TTC549 (cell line): ENCODE measurements around the gene BCCIP.

Experiments
- FAIRE-seq: peaks from 2 replicates; lab custom pipeline; 2012; peaks lifted over from hg19 to GRCh38; lab: Jason Lieb, UNC

The BCCIP gene

GRCh38 chr10:125822878-125823662 lies at the start of gene BCCIP, which contains the start of gene UROS:
TSS of gene BCCIP (plus strand) at chr10:125823546. CDS start at chr10:125823558, 12 bp downstream.
TSS of gene UROS (minus strand) at chr10:125823258. CDS start at chr10:125816499, 6,759 bp downstream.
- no peak for FAIRE-seq

DNA sequence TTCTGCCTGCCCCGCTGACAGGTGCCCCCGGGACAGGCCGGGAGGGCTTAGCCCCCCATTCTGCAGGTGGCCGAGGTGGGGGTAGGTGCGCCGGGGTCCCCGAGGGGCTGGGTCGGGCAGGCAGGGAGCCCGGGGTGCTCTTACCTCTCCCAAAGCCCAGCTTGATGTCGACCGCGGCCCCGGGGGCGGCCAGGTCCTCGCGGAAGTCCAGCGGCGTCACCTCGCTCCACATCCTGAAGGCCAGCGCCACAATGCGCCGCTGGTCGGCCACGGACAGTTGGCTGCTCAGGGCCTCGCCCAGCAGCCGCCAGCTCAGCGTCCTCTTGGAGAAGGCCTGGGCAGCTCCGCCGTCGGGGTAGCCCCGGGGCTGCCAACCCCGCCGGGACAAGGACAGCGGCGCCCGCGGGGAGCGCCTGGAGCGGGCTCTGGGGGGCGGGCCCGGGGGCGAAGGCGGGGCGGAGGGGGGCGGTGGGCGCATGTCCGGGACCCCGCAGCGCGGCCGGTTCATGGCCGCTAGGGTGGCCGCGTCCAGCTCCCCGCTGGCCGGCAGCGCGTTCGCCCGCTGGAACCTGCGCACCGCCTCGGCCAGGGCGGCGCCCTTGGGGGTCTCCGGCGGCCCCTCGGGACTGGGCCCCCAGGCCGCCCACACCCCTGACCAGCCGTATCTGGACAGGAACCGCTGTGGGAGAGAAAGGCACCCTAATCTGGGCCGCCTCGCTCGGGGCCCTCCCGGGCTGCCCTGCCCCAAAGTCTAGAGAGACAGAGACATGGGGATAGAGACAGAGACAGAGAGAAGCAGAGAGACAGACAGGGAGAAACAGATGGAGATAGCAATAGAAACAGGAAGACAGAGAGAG lies 49.4 kb upstream of the BCCIP start:
- no peak for FAIRE-seq

DNA sequence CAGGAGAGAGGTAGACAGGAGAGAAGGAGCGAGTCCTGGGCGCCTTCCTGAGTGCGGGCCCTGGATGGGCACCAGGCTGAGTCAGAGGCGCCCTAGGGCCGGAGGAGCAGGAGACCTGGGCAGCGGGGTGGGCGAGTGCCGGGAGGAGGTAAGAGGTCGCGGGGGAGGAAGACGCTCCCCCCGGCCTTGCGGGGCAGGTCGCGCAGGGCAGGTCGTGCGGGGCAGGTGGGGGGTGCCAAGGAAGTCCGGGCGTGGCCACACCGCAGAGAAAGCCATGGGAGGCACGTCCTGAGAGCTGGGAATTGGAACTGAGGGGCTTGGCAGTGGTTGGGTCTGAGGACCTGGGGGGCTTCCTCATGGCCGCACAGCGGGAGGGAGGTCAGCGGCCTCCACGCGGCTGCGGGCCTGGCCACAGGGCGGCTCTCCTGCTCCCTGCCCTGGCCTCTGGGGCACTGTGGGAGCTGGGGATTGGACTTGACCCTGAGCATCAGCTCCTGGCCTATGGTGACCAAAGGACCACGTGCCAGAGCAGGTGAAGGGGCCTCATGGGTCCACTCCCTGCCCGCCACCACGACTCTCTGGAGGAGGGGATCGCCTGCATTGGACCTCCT lies 48.7 kb upstream of the BCCIP start:
- no peak for FAIRE-seq

- no peak for FAIRE-seq
These were observed 47.7 kb upstream of the BCCIP start, which contains the start of gene MMP21 for GRCh38 chr10:125775491-125776106. TSS of gene MMP21 (minus strand) at chr10:125775821. CDS start at chr10:125775821, 0 bp downstream.

GRCh38 chr10:125777806-125778205 lies 45.5 kb upstream of the BCCIP start:
- FAIRE-seq: no peak

DNA sequence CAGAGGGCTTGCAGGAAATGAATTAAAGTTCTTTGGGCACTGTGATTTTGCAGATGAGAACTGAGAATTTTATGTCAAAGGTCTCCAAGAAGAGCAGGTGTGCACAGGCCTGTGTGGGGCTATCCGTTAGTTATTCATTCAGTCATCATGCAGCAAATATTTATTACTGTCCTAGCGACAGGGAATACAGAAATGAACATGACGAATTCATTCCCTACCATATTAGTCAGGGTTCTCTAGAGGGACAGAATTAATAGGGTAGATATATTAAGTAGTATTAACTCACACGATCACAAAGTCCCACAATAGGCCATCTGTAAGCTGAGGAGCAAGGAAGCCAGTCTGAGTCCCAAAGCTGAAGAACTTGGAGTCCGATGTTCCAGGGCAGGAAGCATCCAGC lies 44.8 kb upstream of the BCCIP start:
- no peak for FAIRE-seq

DNA sequence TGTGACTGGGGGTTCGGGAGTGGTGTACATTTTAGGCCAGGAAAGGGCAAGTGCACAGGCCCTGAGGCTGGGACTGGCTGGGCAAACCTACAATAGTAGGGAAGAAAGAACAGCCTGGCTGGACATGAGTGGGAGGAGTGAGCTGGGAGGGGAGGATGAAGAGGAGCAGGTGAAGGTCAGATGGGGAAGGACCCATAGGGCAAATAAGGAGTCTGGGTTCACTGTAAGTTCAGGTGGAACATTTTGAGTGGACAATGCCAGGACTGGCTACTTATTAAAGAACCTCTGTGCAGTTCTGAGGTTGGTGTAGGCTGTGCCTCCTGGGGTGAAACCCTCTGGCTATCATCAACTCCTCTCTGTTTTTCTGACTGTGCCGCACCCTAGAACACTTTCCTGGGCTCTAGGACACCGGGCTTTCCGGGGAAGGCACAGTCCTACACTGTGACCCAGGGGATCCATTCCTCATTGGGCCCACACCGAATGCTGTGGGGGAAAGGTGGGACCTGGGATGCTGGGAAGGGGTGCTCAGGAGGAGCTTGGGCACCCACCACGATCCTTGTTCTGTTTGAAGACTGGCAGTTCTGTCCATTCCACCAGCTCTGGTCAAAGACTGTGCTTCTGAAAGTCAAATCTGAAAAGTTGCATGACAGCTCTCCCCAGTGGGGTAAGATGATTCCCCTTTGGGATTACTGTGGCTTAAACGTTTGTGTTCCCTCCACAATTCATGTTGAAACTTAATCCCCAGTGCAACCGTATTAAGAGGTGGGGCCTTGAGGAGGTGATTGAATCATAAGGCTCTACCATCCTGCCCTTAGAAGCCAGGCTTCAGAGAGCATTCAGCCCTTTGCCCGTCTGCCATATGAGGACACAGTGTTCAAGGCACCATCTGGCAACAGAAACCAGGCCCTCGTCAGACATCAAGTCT lies 43.7 kb upstream of the BCCIP start:
- FAIRE-seq: no peak

- FAIRE-seq: no peak
These were observed 42.0 kb upstream of the BCCIP start for GRCh38 chr10:125781374-125781773.

GRCh38 chr10:125782054-125782453 lies 41.3 kb upstream of the BCCIP start:
- FAIRE-seq: no peak

DNA sequence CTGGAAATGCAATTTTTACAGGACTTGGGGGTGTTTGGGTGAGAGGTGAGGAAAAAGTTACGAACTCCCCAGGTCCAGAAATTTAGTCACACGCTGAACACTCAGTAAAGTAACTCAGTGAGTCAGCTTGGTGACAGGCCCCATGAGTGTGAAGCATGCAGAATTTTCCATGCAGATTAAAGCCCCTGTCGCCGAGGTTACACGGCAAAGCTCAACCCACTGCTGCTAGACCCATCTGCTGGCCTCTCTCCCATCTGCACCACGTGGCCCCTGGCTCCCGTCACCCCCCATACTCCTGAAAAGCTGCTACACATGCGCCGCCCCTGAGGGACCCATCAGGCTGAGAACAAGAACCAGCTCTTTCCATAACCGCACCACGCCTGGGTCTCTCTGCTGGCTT lies 40.7 kb upstream of the BCCIP start:
- FAIRE-seq: no peak

GRCh38 chr10:125783408-125783807 lies 39.9 kb upstream of the BCCIP start:
- no peak for FAIRE-seq

GRCh38 chr10:125783957-125784356 lies 39.4 kb upstream of the BCCIP start:
- no peak for FAIRE-seq

DNA sequence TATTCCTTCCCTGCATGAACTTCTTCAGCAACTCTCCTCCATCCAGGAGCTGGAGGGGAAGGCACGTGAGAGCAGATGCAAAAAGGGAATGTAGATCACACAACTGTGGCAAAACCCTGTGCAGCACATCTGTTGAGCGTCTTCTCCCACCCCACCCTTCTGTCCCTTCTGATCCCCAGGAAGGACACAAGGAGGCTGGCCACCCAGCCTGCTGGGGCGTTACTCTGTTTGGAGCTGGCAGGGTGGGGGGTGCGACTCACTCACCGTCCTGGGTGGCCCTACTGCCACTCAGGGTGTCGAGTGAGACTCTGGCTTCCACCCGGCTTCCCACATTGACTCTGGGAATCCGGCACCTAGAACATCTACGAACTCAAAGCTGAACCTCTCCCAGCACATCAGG lies 37.6 kb upstream of the BCCIP start:
- FAIRE-seq: no peak

GRCh38 chr10:125788156-125789034 lies 35.0 kb upstream of the BCCIP start:
- no peak for FAIRE-seq

- no peak for FAIRE-seq
These were observed 30.7 kb upstream of the BCCIP start for GRCh38 chr10:125792342-125793300.

- FAIRE-seq: no peak
These were observed 28.2 kb upstream of the BCCIP start for GRCh38 chr10:125795128-125795527.

DNA sequence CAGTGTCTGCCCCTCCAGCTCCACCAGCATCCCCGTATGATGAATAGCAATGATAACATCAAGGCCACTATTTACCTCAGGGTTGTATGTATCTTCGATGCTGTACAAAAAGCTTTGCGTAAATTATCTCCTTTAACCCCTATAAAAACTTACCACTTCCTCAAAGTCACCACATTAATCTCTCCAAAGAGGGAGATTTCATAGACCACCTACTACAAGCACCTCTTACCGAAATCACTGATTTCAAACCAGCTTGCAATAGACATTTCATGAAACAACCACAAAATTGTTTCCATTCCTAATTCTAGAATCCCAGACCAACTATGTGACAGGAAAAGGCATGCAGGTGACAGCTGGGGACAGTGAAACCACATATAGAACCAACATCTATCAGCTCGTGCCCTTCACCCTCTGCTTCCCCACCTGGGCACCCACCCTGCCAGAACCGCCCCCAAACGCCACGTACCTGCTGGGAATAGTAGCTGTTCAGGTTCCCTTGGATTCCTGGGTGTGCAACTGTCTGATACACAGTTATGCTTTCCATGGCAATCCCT lies 27.6 kb upstream of the BCCIP start:
- no peak for FAIRE-seq

DNA sequence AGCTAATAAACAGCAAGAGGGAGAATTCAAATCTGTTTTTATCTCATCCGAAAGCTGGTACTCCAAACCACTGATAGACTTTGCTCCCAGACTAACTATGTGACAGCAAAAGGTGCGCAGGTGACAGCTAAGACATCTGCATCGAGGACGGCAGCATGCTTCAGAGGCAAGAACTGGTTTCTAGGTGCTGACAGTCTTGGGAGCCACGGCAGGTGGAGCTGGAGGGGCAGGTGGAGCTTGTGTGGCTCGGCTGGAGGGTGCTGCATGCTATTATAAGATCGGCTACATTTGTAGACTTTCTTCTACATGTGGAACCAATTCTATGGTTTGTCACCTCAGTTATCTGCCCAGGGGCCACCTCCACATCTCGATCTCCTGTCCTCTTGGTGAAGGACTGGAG lies 25.9 kb upstream of the BCCIP start:
- FAIRE-seq: no peak
